ENCODE results near the gene TTLL4. TPM values are rescaled to one million over a fixed set of nuclear protein-coding genes. Genes with fewer than 3 reads are reported as not detected.

The TTLL4 gene
- total and polyA plus RNA-seq, 2 donors (not counting 1 experiment from before 2014, with no cell fraction given): 21.2 to 33.8 TPM

GRCh38 chr2:218662377-218662776, 48.3 kb upstream of the TTLL4 start:
- 88% methylated on average over 5 of the region's 7 CpGs for WGBS (ENCODE audit: insufficient coverage)
- no peak for DNase-seq
- H3K79me2 ChIP-seq (ENCODE audit: control insufficient read depth, insufficient read depth, low read length): peaks cover 26% of the 10 kb centered on the region
- ATAC-seq (ENCODE audit: low read depth): no peak
- H2AFZ ChIP-seq (ENCODE audit: insufficient read depth, low read depth, low read length, poor library complexity, severe bottlenecking): no peak overlapping the region
- Mint-ChIP-seq H3K9me3 (ENCODE audit: insufficient read depth) (no peaks in the 10 kb centered on the region), H3K27me3 (no peaks in the 10 kb centered on the region), H3K4me1 (peaks cover 25% of the 10 kb centered on the region), H3K27ac (no peak overlapping the region), H3K4me3 (no peak overlapping the region)
- ChIA-PET POLR2A (no interaction called here), CTCF (interaction anchor here (6.3 kb wide), 1 partner anchor 13 kb away, joined by 39 read pairs; no protein-coding TSS in a partner anchor)
- no peak overlapping the region for H3K27ac ChIP-seq (ENCODE audit: low read length in 2 of 2)
- TF ChIP-seq CTCF (IDR thresholded peaks at IDR 0.05): no peak
- TF ChIP-seq EZH2 (IDR thresholded peaks at IDR 0.05; ENCODE audit: borderline replicate concordance, insufficient read depth, low read depth, low read length, poor library complexity, severe bottlenecking): no peak
- H3K4me3 ChIP-seq (ENCODE audit: control extremely low read depth in 1 of 5, extremely low read depth in 1 of 5, insufficient read depth in 1 of 5, low read depth in 2 of 5, low read length in 4 of 5): no peak overlapping the region
- no peaks in the 10 kb centered on the region for H3K27me3 ChIP-seq (replicated peaks in 1 of 4; ENCODE audit: control extremely low read depth in 1 of 4, control insufficient read depth in 3 of 4, insufficient read depth in 4 of 4, low read length in 3 of 4)
- H3K4me2 ChIP-seq (replicated peaks; ENCODE audit: low read depth, low read length, poor library complexity, severe bottlenecking): no peak overlapping the region
- H3K9me3 ChIP-seq (ENCODE audit: control extremely low read depth in 1 of 3, control insufficient read depth in 2 of 3, insufficient read depth in 1 of 3, low read length in 2 of 3): no peaks in the 10 kb centered on the region
- peaks cover 3 to 55% of the 10 kb centered on the region in 2 experiments for H3K36me3 ChIP-seq (replicated peaks in 1 of 2; ENCODE audit: control extremely low read depth in 1 of 2, control insufficient read depth in 1 of 2, extremely low read depth in 1 of 2, insufficient read depth in 2 of 2, low read length in 1 of 2)
- peaks cover 12 to 16% of the 10 kb centered on the region in 2 donors for H3K4me1 ChIP-seq (ENCODE audit: control insufficient read depth in 2 of 2, insufficient read depth in 2 of 2, low read length in 2 of 2)
- H4K20me1 ChIP-seq (ENCODE audit: control insufficient read depth, insufficient read depth, low read length, poor library complexity, severe bottlenecking): no peaks in the 10 kb centered on the region
- intact Hi-C loops (cut with micrococcal nuclease): no loop called here
- H3K9ac ChIP-seq (ENCODE audit: low read length): no peak overlapping the region

- ChIA-PET POLR2A (no interaction called here), CTCF (no interaction called here)
- DNase-seq (no peak), ATAC-seq (ENCODE audit: low read depth) (no peak)
- Histone ChIP-seq H3K9ac (ENCODE audit: low read length) (no peak overlapping the region), H3K36me3 (replicated peaks in 1 of 2; ENCODE audit: control extremely low read depth in 1 of 2, control insufficient read depth in 1 of 2, extremely low read depth in 1 of 2, insufficient read depth in 2 of 2, low read length in 1 of 2) (peaks cover 3 to 57% of the 10 kb centered on the region in 2 experiments), H3K27me3 (replicated peaks in 1 of 4; ENCODE audit: control extremely low read depth in 1 of 4, control insufficient read depth in 3 of 4, insufficient read depth in 4 of 4, low read length in 3 of 4) (no peaks in the 10 kb centered on the region), H3K27ac (ENCODE audit: low read length in 2 of 2) (no peak overlapping the region), H4K20me1 (ENCODE audit: control insufficient read depth, insufficient read depth, low read length, poor library complexity, severe bottlenecking) (no peaks in the 10 kb centered on the region), H3K4me2 (replicated peaks; ENCODE audit: low read depth, low read length, poor library complexity, severe bottlenecking) (no peak overlapping the region), H3K4me1 (ENCODE audit: control insufficient read depth in 2 of 2, insufficient read depth in 2 of 2, low read length in 2 of 2) (peaks cover 12 to 16% of the 10 kb centered on the region in 2 donors), H3K9me3 (ENCODE audit: control extremely low read depth in 1 of 3, control insufficient read depth in 2 of 3, insufficient read depth in 1 of 3, low read length in 2 of 3) (no peaks in the 10 kb centered on the region), H3K79me2 (ENCODE audit: control insufficient read depth, insufficient read depth, low read length) (peaks cover 22% of the 10 kb centered on the region), H3K4me3 (ENCODE audit: control extremely low read depth in 1 of 5, extremely low read depth in 1 of 5, insufficient read depth in 1 of 5, low read depth in 2 of 5, low read length in 4 of 5) (no peak overlapping the region), H2AFZ (ENCODE audit: insufficient read depth, low read depth, low read length, poor library complexity, severe bottlenecking) (no peak overlapping the region)
- no peaks in the 10 kb centered on the region for H3K9me3 Mint-ChIP-seq (ENCODE audit: insufficient read depth)
- intact Hi-C loops (cut with micrococcal nuclease): no loop called here
- TF ChIP-seq CTCF (IDR thresholded peaks at IDR 0.05) (no peak), EZH2 (IDR thresholded peaks at IDR 0.05; ENCODE audit: borderline replicate concordance, insufficient read depth, low read depth, low read length, poor library complexity, severe bottlenecking) (no peak)
- 98% methylated on average over 8 of the region's 10 CpGs for WGBS (ENCODE audit: insufficient coverage)
- no peak overlapping the region for H3K4me3 Mint-ChIP-seq
- peaks cover 22% of the 10 kb centered on the region for H3K4me1 Mint-ChIP-seq
- H3K27ac Mint-ChIP-seq: no peak overlapping the region
- no peaks in the 10 kb centered on the region for H3K27me3 Mint-ChIP-seq
These were observed 47.8 kb upstream of the TTLL4 start for GRCh38 chr2:218662827-218663226.
